HepG2 (cell line): ENCODE results near the gene SLC27A3. TPM values are rescaled to one million over a fixed set of nuclear protein-coding genes. Genes with fewer than 3 reads are reported as not detected.

Experiments used
- ATAC-seq: fragments of 200-7000 bp; cut with Tn5 transposase; 3 replicates; pipeline ENCODE4 v1.9.1; 2020; ENCODE audit warnings: mild to moderate bottlenecking, moderate library complexity
- BruUV-seq: library from RNA; stranded (reverse); fragments of 400-500 nt; replicated peaks from 2 replicates; lab custom pipeline; 2021; lab: Mats Ljungman, UMichigan
- CTCF ChIA-PET: fragments of 300-600 bp; formaldehyde crosslinking; extraction: SDS; loops from one replicate; lab custom pipeline; 2021; ENCODE audit warnings: low total read pairs, inconsistent platforms, low intra/inter-chr PET ratio; lab: Yijun Ruan, JAX
- POLR2A ChIA-PET: fragments of 350-600 bp; sonication (Branson Sonifier 250); formaldehyde crosslinking; loops from one replicate; lab custom pipeline; 2020; ENCODE audit warnings: antibody characterized with exemption, inconsistent platforms; lab: Yijun Ruan, JAX
- DNase-seq: peaks from one replicate; pipeline ENCODE4 v3.0.0-alpha.2; 2015; ENCODE audit warnings: low spot score
- FAIRE-seq: peaks from 3 replicates; lab custom pipeline; 2011; peaks lifted over from hg19 to GRCh38; lab: Jason Lieb, UNC
- H2AFZ ChIP-seq: one replicate; pipeline ENCODE4 v1.6.1; 2011; ENCODE audit warnings: low read length, inconsistent platforms
- H3K27ac ChIP-seq: fragments of 300-600 bp; 3 replicates; pipeline ENCODE4 v1.8.0; 2011; ENCODE audit warnings: mixed run types, mild to moderate bottlenecking, mixed read lengths, low read length, inconsistent platforms; ENCODE audit not compliant: insufficient read depth; ENCODE audit errors: extremely low read length
- H3K27me3 ChIP-seq, 2 experiments: fragments of 200-600 bp in 1 of 2; 2 replicates in 1 of 2; 3 replicates in 1 of 2; pipeline versions ENCODE4 v1.6.0 to v1.8.0; 2011; ENCODE audit warnings: low read length in 2 of 2, mild to moderate bottlenecking in 2 of 2, moderate library complexity in 2 of 2, inconsistent platforms in 1 of 2; ENCODE audit not compliant: insufficient read depth in 2 of 2, control insufficient read depth in 1 of 2
- H3K36me3 ChIP-seq, 2 experiments: fragments of 200-600 bp in 1 of 2; replicated peaks in 1 of 2; 2 replicates in 1 of 2; 3 replicates in 1 of 2; pipeline versions ENCODE4 v1.5.1 to v1.8.0; 2011; ENCODE audit warnings: low read length in 2 of 2, inconsistent platforms in 1 of 2; ENCODE audit not compliant: insufficient read depth in 2 of 2, control insufficient read depth in 1 of 2
- H3K4me1 ChIP-seq: 2 replicates; pipeline ENCODE4 v1.5.1; 2012; ENCODE audit warnings: low read length, inconsistent platforms; ENCODE audit not compliant: insufficient read depth
- H3K4me2 ChIP-seq: 2 replicates; pipeline ENCODE4 v1.6.0; 2011; ENCODE audit warnings: low read depth, low read length, inconsistent platforms
- H3K4me3 ChIP-seq, 3 experiments: fragments of 200-600 bp in 1 of 3; sonication (generic), shearing (Covaris generic) in 1 of 3; replicated peaks in 1 of 3; 2 replicates each; pipeline ENCODE4 v1.5.1; 2011 to 2016; ENCODE audit warnings: low read length in 3 of 3, inconsistent platforms in 2 of 3, low read depth in 2 of 3, mild to moderate bottlenecking in 2 of 3, control low read depth in 1 of 3, mixed read lengths in 1 of 3; ENCODE audit not compliant: insufficient read depth in 1 of 3
- H3K79me2 ChIP-seq: one replicate; pipeline ENCODE4 v1.6.1; 2011; ENCODE audit warnings: low read length, inconsistent platforms; ENCODE audit not compliant: insufficient read depth
- H3K9ac ChIP-seq: 2 replicates; pipeline ENCODE4 v1.6.0; 2011; ENCODE audit warnings: mild to moderate bottlenecking, low read depth, low read length, inconsistent platforms; ENCODE audit not compliant: insufficient read depth
- H3K9me3 ChIP-seq: 2 replicates; pipeline ENCODE4 v1.5.1; 2012; ENCODE audit warnings: mild to moderate bottlenecking, low read length
- H4K20me1 ChIP-seq: 2 replicates; pipeline ENCODE4 v1.6.0; 2011; ENCODE audit warnings: inconsistent platforms, mild to moderate bottlenecking, low read length, moderate library complexity; ENCODE audit not compliant: insufficient read depth
- ADNP ChIP-seq: sonication (generic); formaldehyde crosslinking; IDR thresholded peaks from 2 replicates; pipeline ENCODE4 v1.4.0; 2020; ENCODE audit warnings: missing genetic modification reagents
- ATF7 ChIP-seq, 2 experiments: fragments of 450-650 bp in 1 of 2; sonication (generic) in 1 of 2; formaldehyde crosslinking in 1 of 2; IDR thresholded peaks; 2 replicates each; pipeline versions ENCODE4 v1.4.0 to v1.6.1; 2016 to 2020; ENCODE audit warnings: antibody characterized with exemption in 1 of 2, mild to moderate bottlenecking in 1 of 2, missing genetic modification reagents in 1 of 2
- HMG20B ChIP-seq: conservative IDR thresholded peaks from 2 replicates; pipeline ENCODE4 v1.6.1; 2016; ENCODE audit warnings: missing genetic modification reagents, missing compliant biosample characterization
- HMGA1 ChIP-seq: sonication (generic); formaldehyde crosslinking; conservative IDR thresholded peaks from 2 replicates; pipeline ENCODE4 v1.4.0; 2020; ENCODE audit warnings: missing genetic modification reagents
- KLF6 ChIP-seq: IDR thresholded peaks from 2 replicates; pipeline ENCODE4 v1.8.0; 2016; ENCODE audit warnings: missing biosample characterization, missing genetic modification reagents
- MAFG ChIP-seq: sonication (generic); formaldehyde crosslinking; IDR thresholded peaks from 2 replicates; pipeline ENCODE4 v1.5.1; 2020; ENCODE audit warnings: mild to moderate bottlenecking, missing genetic modification reagents
- NFYC ChIP-seq: IDR thresholded peaks from 2 replicates; pipeline ENCODE4 v1.6.1; 2016; ENCODE audit warnings: missing genetic modification reagents, missing compliant biosample characterization
- SKI ChIP-seq: fragments of 450-650 bp; IDR thresholded peaks from one replicate; pipeline ENCODE4 v1.6.1; 2018; ENCODE audit warnings: mild to moderate bottlenecking; ENCODE audit not compliant: partially characterized antibody
- ZNF326 ChIP-seq: sonication (generic); formaldehyde crosslinking; IDR thresholded peaks from 2 replicates; pipeline ENCODE4 v1.4.0; 2020; ENCODE audit warnings: missing genetic modification reagents, borderline replicate concordance
- ZNF350 ChIP-seq: sonication (generic); formaldehyde crosslinking; IDR thresholded peaks from 2 replicates; pipeline ENCODE4 v1.4.0; 2020; ENCODE audit warnings: mild to moderate bottlenecking, low read depth, missing genetic modification reagents, borderline replicate concordance
- ZNF629 ChIP-seq: sonication (generic); formaldehyde crosslinking; conservative IDR thresholded peaks from 2 replicates; pipeline ENCODE4 v1.5.0; 2020; ENCODE audit warnings: missing genetic modification reagents
- ZNF749 ChIP-seq: sonication (generic); formaldehyde crosslinking; IDR thresholded peaks from 2 replicates; pipeline ENCODE4 v1.8.0; 2022; ENCODE audit warnings: mild to moderate bottlenecking, missing genetic modification reagents, moderate library complexity, borderline replicate concordance
- ZNF879 ChIP-seq: sonication (generic); formaldehyde crosslinking; IDR thresholded peaks from 2 replicates; pipeline ENCODE4 v1.8.1; 2023; ENCODE audit warnings: missing genetic modification reagents
- WGBS: methylation state at CpG from one replicate; pipeline ENCODE4 v1.1.6; 2017; ENCODE audit warnings: low lambda C conversion rate; 5-methylcytosine and 5-hydroxymethylcytosine counted together
- in situ Hi-C: cut with HindIII; loops from 2 replicates; pipeline ENCODE4 v1.10.0; 2017; ENCODE audit warnings: low pct_unique_long_range_greater_than_20kb; ENCODE audit not compliant: extremely low pct_ligation_motif_present
- intact Hi-C: fragments of 100-400 bp; cut with micrococcal nuclease; formaldehyde crosslinking; loops from one replicate; pipeline ENCODE4 v1.10.0; 2022; ENCODE audit not compliant: unreplicated experiment
- polyA plus RNA-seq, 8 experiments: library from polyadenylated mRNA; depleted of rRNA in 3 of 8; stranded (reverse) in 7 of 8; unstranded in 1 of 8; fragments of >200 nt; fragmentation: Illumina TruSeq in 4 of 8; extraction: Trizol in 4 of 8; gene quantifications; 2 replicates each; pipeline versions ENCODE4 v1.2.1 to v1.2.3, GENCODE V29; 2011 to 2016; ENCODE audit warnings: low read depth in 4 of 8, missing spikeins in 1 of 8, mixed read lengths in 1 of 8; ENCODE audit not compliant: insufficient read depth in 1 of 8
- total RNA-seq, 5 experiments: library from RNA; depleted of rRNA; stranded (reverse); fragments of >200 nt; fragmentation: Illumina TruSeq; extraction: Trizol; gene quantifications; 2 replicates each; pipeline ENCODE4 v1.2.3, GENCODE V29; 2016; ENCODE audit warnings: low read depth in 1 of 5
- TF ChIP-seq, protein P1 (sequence below): sonication (generic); formaldehyde crosslinking; IDR thresholded peaks from 2 replicates; pipeline ENCODE4 v1.4.0; 2020; ENCODE audit warnings: missing genetic modification reagents, borderline replicate concordance

SLC27A3 gene
- total and polyA plus RNA-seq, 2 of the 13 experiments (the other 11 are each of a cell fraction or from before 2014, with no cell fraction given) = 4.3 to 10.3 TPM

DNA sequence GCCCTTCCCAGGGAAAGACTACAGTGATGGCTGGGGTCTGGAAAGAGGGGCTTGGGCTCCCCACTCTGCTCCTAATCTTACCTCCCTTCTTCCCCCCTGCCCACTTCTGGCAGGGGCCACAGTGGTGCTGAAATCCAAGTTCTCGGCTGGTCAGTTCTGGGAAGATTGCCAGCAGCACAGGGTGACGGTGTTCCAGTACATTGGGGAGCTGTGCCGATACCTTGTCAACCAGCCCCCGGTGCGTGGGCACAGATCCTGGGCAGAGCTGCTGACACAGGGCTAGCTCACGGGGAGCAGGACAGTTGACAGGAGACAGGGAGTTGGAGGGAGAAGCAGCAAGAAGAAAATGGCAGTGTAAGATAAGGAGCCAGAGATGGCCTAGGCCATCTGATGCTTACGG is 2.4 kb downstream of the SLC27A3 start:
- intact Hi-C loops (no loop called here), in situ Hi-C loops (loop anchor here (10.0 kb wide), 1 partner anchor 263 kb away; no protein-coding TSS in a partner anchor)
- no peak overlapping the region for H3K4me3 ChIP-seq
- no peaks in the 10 kb centered on the region for H4K20me1 ChIP-seq
- TF ChIP-seq NFYC (CRISPR knock-in tag) = no peak
- TF ChIP-seq ZNF879 (CRISPR knock-in tag) = no peak
- TF ChIP-seq ATF7 (IDR thresholded peaks at IDR 0.05) = no peak
- no peak for TF ChIP-seq ATF7 (CRISPR knock-in tag; IDR thresholded peaks at IDR 0.05)
- no peak for TF ChIP-seq SKI
- TF ChIP-seq HMGA1 (CRISPR knock-in tag) = no peak
- TF ChIP-seq, protein P1, sequence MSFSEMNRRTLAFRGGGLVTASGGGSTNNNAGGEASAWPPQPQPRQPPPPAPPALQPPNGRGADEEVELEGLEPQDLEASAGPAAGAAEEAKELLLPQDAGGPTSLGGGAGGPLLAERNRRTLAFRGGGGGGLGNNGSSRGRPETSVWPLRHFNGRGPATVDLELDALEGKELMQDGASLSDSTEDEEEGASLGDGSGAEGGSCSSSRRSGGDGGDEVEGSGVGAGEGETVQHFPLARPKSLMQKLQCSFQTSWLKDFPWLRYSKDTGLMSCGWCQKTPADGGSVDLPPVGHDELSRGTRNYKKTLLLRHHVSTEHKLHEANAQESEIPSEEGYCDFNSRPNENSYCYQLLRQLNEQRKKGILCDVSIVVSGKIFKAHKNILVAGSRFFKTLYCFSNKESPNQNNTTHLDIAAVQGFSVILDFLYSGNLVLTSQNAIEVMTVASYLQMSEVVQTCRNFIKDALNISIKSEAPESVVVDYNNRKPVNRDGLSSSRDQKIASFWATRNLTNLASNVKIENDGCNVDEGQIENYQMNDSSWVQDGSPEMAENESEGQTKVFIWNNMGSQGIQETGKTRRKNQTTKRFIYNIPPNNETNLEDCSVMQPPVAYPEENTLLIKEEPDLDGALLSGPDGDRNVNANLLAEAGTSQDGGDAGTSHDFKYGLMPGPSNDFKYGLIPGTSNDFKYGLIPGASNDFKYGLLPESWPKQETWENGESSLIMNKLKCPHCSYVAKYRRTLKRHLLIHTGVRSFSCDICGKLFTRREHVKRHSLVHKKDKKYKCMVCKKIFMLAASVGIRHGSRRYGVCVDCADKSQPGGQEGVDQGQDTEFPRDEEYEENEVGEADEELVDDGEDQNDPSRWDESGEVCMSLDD (CRISPR knock-in tag) = no peak
- no peak for TF ChIP-seq ADNP
- TF ChIP-seq HMG20B (CRISPR knock-in tag) = no peak
- no peak for TF ChIP-seq MAFG (CRISPR knock-in tag)
- TF ChIP-seq ZNF749 (CRISPR knock-in tag) = no peak
- no peak for TF ChIP-seq ZNF326
- TF ChIP-seq ZNF350 (CRISPR knock-in tag) = no peak
- TF ChIP-seq ZNF629 (CRISPR knock-in tag) = no peak
- no peak for TF ChIP-seq KLF6 (CRISPR knock-in tag)
- peaks cover 61% of the 10 kb centered on the region for H3K4me1 ChIP-seq
- H3K9me3 ChIP-seq = no peaks in the 10 kb centered on the region
- DNase-seq = no peak
- H3K27me3 ChIP-seq = no peaks in the 10 kb centered on the region
- H3K9ac ChIP-seq = no peak overlapping the region
- 47% methylated on average over 5 of the region's 7 CpGs for WGBS
- no peaks in the 10 kb centered on the region for H3K79me2 ChIP-seq
- BruUV-seq = no TSS peak
- ChIA-PET CTCF (no interaction called here), POLR2A (interaction anchor here (0.9 kb wide), 1 partner anchor 9 kb away, joined by 3 read pairs; no protein-coding TSS in a partner anchor)
- no peak overlapping the region for H3K4me2 ChIP-seq
- H3K27ac ChIP-seq = no peak overlapping the region
- no peak for FAIRE-seq
- ATAC-seq = no peak
- no peak overlapping the region for H2AFZ ChIP-seq
- H3K36me3 ChIP-seq = peaks cover 1 to 8% of the 10 kb centered on the region in 2 experiments; a peak in 1 of 5 replicates
